AG10803 (cell line): ENCODE measurements around the gene TENM3.

Source experiments
- DNase-seq: peaks from one replicate; pipeline ENCODE4 v3.0.0; 2010; ENCODE audit warnings: low read depth
- H3K4me3 ChIP-seq: 2 replicates; pipeline ENCODE4 v1.5.1; 2011; ENCODE audit warnings: mild to moderate bottlenecking, low read length, control low read depth
- TF ChIP-seq, protein P1 (sequence below): conservative IDR thresholded peaks from 2 replicates; pipeline ENCODE4 v1.5.1; 2011; ENCODE audit warnings: mild to moderate bottlenecking, low read length, control low read depth, inconsistent platforms

The TENM3 gene

DNA sequence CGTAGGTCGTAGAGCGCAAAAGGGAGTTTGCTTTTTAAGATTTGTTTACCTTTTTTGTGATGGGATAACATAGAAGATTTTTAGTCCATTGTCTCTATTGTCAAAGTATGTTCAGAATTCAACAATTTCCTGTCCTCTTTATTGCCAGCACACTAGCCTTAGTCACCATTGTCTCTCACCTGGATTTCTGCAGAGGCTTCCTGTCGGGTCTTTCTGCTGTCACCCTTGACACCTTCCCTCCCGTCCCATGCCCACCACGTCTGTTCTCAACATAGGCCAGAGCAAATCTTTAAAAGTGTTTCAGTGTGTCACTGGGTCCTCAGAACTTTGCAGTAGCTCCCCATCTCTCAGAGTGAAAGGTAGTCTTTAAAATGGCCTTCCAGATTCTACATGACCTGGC, 323.9 kb downstream of the TENM3 start:
- no peak for DNase-seq
- TF ChIP-seq, protein P1, sequence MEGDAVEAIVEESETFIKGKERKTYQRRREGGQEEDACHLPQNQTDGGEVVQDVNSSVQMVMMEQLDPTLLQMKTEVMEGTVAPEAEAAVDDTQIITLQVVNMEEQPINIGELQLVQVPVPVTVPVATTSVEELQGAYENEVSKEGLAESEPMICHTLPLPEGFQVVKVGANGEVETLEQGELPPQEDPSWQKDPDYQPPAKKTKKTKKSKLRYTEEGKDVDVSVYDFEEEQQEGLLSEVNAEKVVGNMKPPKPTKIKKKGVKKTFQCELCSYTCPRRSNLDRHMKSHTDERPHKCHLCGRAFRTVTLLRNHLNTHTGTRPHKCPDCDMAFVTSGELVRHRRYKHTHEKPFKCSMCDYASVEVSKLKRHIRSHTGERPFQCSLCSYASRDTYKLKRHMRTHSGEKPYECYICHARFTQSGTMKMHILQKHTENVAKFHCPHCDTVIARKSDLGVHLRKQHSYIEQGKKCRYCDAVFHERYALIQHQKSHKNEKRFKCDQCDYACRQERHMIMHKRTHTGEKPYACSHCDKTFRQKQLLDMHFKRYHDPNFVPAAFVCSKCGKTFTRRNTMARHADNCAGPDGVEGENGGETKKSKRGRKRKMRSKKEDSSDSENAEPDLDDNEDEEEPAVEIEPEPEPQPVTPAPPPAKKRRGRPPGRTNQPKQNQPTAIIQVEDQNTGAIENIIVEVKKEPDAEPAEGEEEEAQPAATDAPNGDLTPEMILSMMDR: no peak

DNA sequence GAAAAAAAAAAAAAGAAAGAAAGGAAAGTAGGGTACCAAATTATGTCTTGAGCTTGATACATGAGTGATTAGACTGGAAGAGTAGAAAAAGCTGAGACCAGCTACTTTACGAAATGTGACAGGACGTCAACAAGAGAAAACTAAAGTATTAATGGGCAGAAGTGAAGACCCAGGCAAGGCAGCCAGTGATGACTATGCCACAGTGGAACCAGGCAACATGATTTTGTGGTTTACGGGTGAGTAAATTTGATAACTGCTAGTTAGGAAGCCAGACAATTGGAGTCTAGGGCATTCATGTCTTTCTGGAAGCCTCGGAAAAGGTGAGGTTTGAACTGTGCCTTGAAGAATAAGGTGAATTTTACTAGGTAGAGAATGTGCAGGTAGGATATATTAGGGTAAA, 326.4 kb downstream of the TENM3 start:
- TF ChIP-seq, protein P1: no peak
- H3K4me3 ChIP-seq: no peak overlapping the region
- DNase-seq: no peak

More for the DNA sequence above, 323.9 kb downstream of the TENM3 start:
- H3K4me3 ChIP-seq: no peak overlapping the region

DNA sequence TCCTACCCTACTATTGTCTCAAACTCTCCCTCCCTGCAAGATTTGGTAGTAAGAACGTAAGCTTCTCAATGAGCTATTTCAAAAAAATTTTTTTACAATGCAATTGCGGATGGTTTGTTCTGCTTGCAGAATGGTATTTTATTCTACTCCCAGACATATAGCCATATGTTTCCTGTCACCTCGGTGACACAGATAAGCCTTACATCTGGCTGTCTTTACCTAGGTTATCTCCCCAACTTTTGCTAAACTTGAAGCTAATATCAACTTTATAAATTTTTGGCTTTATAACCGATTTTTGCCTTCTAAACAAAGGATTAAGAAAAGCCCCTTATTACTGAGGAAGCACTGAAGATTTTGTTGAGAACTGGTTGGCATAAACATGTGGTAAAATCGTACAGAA, 331.5 kb downstream of the TENM3 start:
- no peak for DNase-seq
- H3K4me3 ChIP-seq: no peak overlapping the region
- TF ChIP-seq, protein P1: no peak; the same call in 1 of the 2 replicates

- TF ChIP-seq, protein P1: no peak
- H3K4me3 ChIP-seq: no peak overlapping the region
Observed at GRCh38 chr4:182575225-182575624, 332.0 kb downstream of the TENM3 start.

DNA sequence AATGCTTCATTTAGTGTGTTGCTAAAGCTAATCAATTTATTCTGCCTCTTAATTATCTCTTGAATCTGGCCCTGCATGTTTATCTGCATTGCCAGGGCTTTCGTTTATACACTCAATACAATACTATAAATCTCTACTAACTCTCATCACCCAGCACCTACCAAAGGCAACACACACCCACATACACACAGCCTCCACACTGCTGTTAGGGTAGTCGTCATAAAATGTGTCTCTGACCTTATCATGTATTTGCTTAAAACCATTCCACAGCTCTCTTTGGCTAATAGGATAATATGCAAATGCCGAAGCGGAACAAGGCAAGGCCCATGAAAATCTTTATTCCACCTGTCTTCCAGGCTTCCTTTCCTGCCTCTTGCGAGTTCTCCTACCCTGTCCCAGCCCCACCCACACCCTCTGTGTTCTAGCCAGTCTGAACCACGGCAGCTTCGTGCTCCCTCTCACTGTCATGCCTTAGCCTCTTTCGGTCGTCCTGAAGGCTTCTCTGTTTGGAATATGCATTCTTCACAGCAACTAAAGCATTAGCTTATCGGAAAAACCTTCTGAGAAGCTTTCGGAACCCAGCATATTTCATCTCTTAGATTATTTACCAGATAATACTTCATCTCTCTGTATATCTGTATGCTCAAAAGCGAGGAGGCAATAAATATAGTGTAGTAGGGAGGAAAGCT, 333.5 kb downstream of the TENM3 start:
- H3K4me3 ChIP-seq: no peak overlapping the region
- DNase-seq: no peak
- TF ChIP-seq, protein P1: no peak

More at GRCh38 chr4:182575225-182575624, 332.0 kb downstream of the TENM3 start:
- DNase-seq: no peak

- no peak overlapping the region for H3K4me3 ChIP-seq
- TF ChIP-seq, protein P1: no peak
- DNase-seq: no peak
Observed at GRCh38 chr4:182577411-182577810, 334.2 kb downstream of the TENM3 start.

DNA sequence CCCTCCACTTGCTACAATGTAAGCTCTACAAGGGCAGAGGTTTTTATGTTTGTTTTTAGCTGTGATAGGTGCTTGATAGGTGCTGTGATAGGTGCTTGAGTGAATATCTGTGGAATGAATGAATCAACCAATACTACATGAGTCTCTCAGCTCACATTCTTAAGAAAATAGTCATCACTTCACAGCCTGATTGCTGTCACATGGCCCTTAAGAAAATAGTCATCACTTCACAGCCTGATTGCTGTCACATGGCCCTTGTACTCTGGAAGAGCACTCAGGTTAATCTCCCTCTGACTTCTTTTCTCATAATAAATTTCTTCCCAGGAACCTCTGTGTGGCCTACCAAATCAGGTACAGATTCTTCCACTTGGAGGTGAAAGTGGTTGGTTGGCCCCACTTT, 335.2 kb downstream of the TENM3 start:
- H3K4me3 ChIP-seq: no peak overlapping the region
- TF ChIP-seq, protein P1: no peak
- DNase-seq: peak; percentile 76
